ENCODE measurements around the gene DMXL1. TPM values are rescaled to one million over a fixed set of nuclear protein-coding genes. Genes with fewer than 3 reads are reported as not detected.
"Not testable (repeated sequence)": the region's sequence is repeated elsewhere in the genome, so short reads cannot be mapped to it uniquely, and the experiment has no call there.

The DMXL1 gene
- polyA plus RNA-seq, 1 donor from 2014 or later, result 41.0 TPM

- Mint-ChIP-seq H3K4me1 (no peaks in the 10 kb centered on the region), H3K27me3 (no peaks in the 10 kb centered on the region), H3K9me3 (peaks cover 0 to 2% (median under 1%) of the 10 kb centered on the region in 3 donors), H3K4me3 (no peak overlapping the region), H3K27ac (no peak overlapping the region), H3K36me3 (peaks cover 12% of the 10 kb centered on the region)
These were observed 58.9 kb downstream of the DMXL1 start for GRCh38 chr5:119129770-119130169.

- peaks cover 29% of the 10 kb centered on the region for H3K36me3 Mint-ChIP-seq
- no peaks in the 10 kb centered on the region for H3K27me3 Mint-ChIP-seq
- H3K9me3 Mint-ChIP-seq, result peaks cover 0 to 12% (median 5%) of the 10 kb centered on the region in 3 donors
- H3K4me1 Mint-ChIP-seq, result no peaks in the 10 kb centered on the region
- no peak overlapping the region for H3K4me3 Mint-ChIP-seq
- H3K27ac Mint-ChIP-seq, result no peak overlapping the region
These were observed 60.8 kb downstream of the DMXL1 start for GRCh38 chr5:119131530-119132304.

GRCh38 chr5:119135743-119136142 is 64.9 kb downstream of the DMXL1 start:
- H3K27me3 Mint-ChIP-seq, H3K27ac Mint-ChIP-seq, H3K4me3 Mint-ChIP-seq: not testable (repeated sequence)
- Mint-ChIP-seq H3K9me3 (peaks cover 0 to 16% (median 5%) of the 10 kb centered on the region in 3 donors), H3K36me3 (peaks cover 43% of the 10 kb centered on the region), H3K4me1 (peaks cover 0 to 15% (median 5%) of the 10 kb centered on the region in 3 donors)

- Mint-ChIP-seq H3K36me3 (peaks cover 43% of the 10 kb centered on the region), H3K4me3 (no peak overlapping the region), H3K9me3 (peaks cover 0 to 16% (median 5%) of the 10 kb centered on the region in 3 donors), H3K27ac (no peak overlapping the region), H3K4me1 (peaks cover 0 to 22% (median 7%) of the 10 kb centered on the region in 3 donors), H3K27me3 (no peaks in the 10 kb centered on the region)
These were observed 65.9 kb downstream of the DMXL1 start for GRCh38 chr5:119136666-119137318.

GRCh38 chr5:119153629-119154028 is 82.7 kb downstream of the DMXL1 start:
- H3K4me3 Mint-ChIP-seq, result no peak overlapping the region
- H3K9me3 Mint-ChIP-seq, result peaks cover 0 to 11% (median 3%) of the 10 kb centered on the region in 3 donors
- peaks cover 26% of the 10 kb centered on the region for H3K36me3 Mint-ChIP-seq
- no peak overlapping the region for H3K27ac Mint-ChIP-seq
- H3K4me1 Mint-ChIP-seq, result peaks cover 4% of the 10 kb centered on the region in 3 donors
- H3K27me3 Mint-ChIP-seq, result no peaks in the 10 kb centered on the region

- H3K27me3 Mint-ChIP-seq, result no peaks in the 10 kb centered on the region
- H3K4me1 Mint-ChIP-seq, result peaks cover 4 to 5% (median 4%) of the 10 kb centered on the region in 3 donors
- H3K36me3 Mint-ChIP-seq, result peaks cover 21% of the 10 kb centered on the region
- no peak overlapping the region for H3K4me3 Mint-ChIP-seq
- peaks cover 0 to 11% (median 3%) of the 10 kb centered on the region in 3 donors for H3K9me3 Mint-ChIP-seq
- H3K27ac Mint-ChIP-seq, result peak overlapping the region in 1 of 3 donors; percentile 6
These were observed 87.3 kb downstream of the DMXL1 start for GRCh38 chr5:119158144-119158543.

- Mint-ChIP-seq H3K4me1 (peaks cover 0 to 5% (median 4%) of the 10 kb centered on the region in 3 donors), H3K27me3 (no peaks in the 10 kb centered on the region), H3K4me3 (no peak overlapping the region), H3K36me3 (peaks cover 20% of the 10 kb centered on the region), H3K9me3 (peaks cover 0 to 11% (median 3%) of the 10 kb centered on the region in 3 donors), H3K27ac (no peak overlapping the region)
These were observed 90.5 kb downstream of the DMXL1 start for GRCh38 chr5:119161430-119161829.

GRCh38 chr5:119166026-119166425 is 95.1 kb downstream of the DMXL1 start:
- Mint-ChIP-seq H3K36me3 (peaks cover 12% of the 10 kb centered on the region), H3K27ac (no peak overlapping the region), H3K4me1 (peaks cover 0 to 9% (median 6%) of the 10 kb centered on the region in 3 donors), H3K4me3 (no peak overlapping the region), H3K9me3 (no peaks in the 10 kb centered on the region), H3K27me3 (no peaks in the 10 kb centered on the region)

GRCh38 chr5:119168401-119168800 is 97.5 kb downstream of the DMXL1 start:
- Mint-ChIP-seq H3K27ac (no peak overlapping the region), H3K27me3 (no peaks in the 10 kb centered on the region), H3K36me3 (peaks cover 12% of the 10 kb centered on the region), H3K4me1 (peaks cover 2 to 11% (median 9%) of the 10 kb centered on the region in 3 donors), H3K9me3 (no peaks in the 10 kb centered on the region), H3K4me3 (no peak overlapping the region)

GRCh38 chr5:119171686-119172085 is 100.8 kb downstream of the DMXL1 start:
- no peak overlapping the region for H3K27ac Mint-ChIP-seq
- H3K4me1 Mint-ChIP-seq, result peaks cover 7 to 27% (median 17%) of the 10 kb centered on the region in 3 donors
- H3K4me3 Mint-ChIP-seq, result no peak overlapping the region
- no peaks in the 10 kb centered on the region for H3K9me3 Mint-ChIP-seq
- H3K27me3 Mint-ChIP-seq, result no peaks in the 10 kb centered on the region
- H3K36me3 Mint-ChIP-seq, result peaks cover 4% of the 10 kb centered on the region

GRCh38 chr5:119174578-119175163 is 103.8 kb downstream of the DMXL1 start:
- peaks cover 8 to 27% (median 14%) of the 10 kb centered on the region in 3 donors for H3K4me1 Mint-ChIP-seq
- no peak overlapping the region for H3K27ac Mint-ChIP-seq
- H3K9me3 Mint-ChIP-seq, result no peaks in the 10 kb centered on the region
- no peak overlapping the region for H3K4me3 Mint-ChIP-seq
- H3K36me3 Mint-ChIP-seq, result peaks cover 1% of the 10 kb centered on the region
- no peaks in the 10 kb centered on the region for H3K27me3 Mint-ChIP-seq

GRCh38 chr5:119176785-119177184 is 105.9 kb downstream of the DMXL1 start:
- H3K27me3 Mint-ChIP-seq, result no peaks in the 10 kb centered on the region
- no peaks in the 10 kb centered on the region for H3K9me3 Mint-ChIP-seq
- no peak overlapping the region for H3K27ac Mint-ChIP-seq
- H3K36me3 Mint-ChIP-seq, result peaks cover 3% of the 10 kb centered on the region
- no peak overlapping the region for H3K4me3 Mint-ChIP-seq
- H3K4me1 Mint-ChIP-seq, result peaks cover 9 to 29% (median 18%) of the 10 kb centered on the region in 3 donors

GRCh38 chr5:119177226-119177625 is 106.3 kb downstream of the DMXL1 start:
- no peak overlapping the region for H3K27ac Mint-ChIP-seq
- no peaks in the 10 kb centered on the region for H3K9me3 Mint-ChIP-seq
- H3K4me3 Mint-ChIP-seq, result no peak overlapping the region
- no peaks in the 10 kb centered on the region for H3K27me3 Mint-ChIP-seq
- peaks cover 3% of the 10 kb centered on the region for H3K36me3 Mint-ChIP-seq
- peaks cover 9 to 29% (median 18%) of the 10 kb centered on the region in 3 donors for H3K4me1 Mint-ChIP-seq

- H3K4me1 Mint-ChIP-seq, result peaks cover 9 to 29% (median 15%) of the 10 kb centered on the region in 3 donors
- no peak overlapping the region for H3K4me3 Mint-ChIP-seq
- no peaks in the 10 kb centered on the region for H3K9me3 Mint-ChIP-seq
- peaks cover 3% of the 10 kb centered on the region for H3K36me3 Mint-ChIP-seq
- no peak overlapping the region for H3K27ac Mint-ChIP-seq
- H3K27me3 Mint-ChIP-seq, result no peaks in the 10 kb centered on the region
These were observed 107.5 kb downstream of the DMXL1 start for GRCh38 chr5:119178435-119178834.
